Neutrophil (primary cell): Measurements from ENCODE around the gene HAUS3.

Source experiments
- H3K27ac ChIP-seq: fragments of 200-600 bp; sonication (generic); 2 replicates; pipeline ENCODE4 v1.5.1; 2016; ENCODE audit warnings: mild to moderate bottlenecking, moderate library complexity
- H3K27me3 ChIP-seq: fragments of 200-600 bp; sonication (generic); 2 replicates; pipeline ENCODE4 v1.6.0; 2016; ENCODE audit warnings: mild to moderate bottlenecking
- H3K36me3 ChIP-seq: fragments of 200-600 bp; sonication (generic); 2 replicates; pipeline ENCODE4 v1.5.1; 2017
- H3K4me1 ChIP-seq, 2 experiments: fragments of 200-600 bp in 1 of 2; sonication (generic) in 1 of 2; 1 replicate in 1 of 2; 2 replicates in 1 of 2; pipeline versions ENCODE4 v1.5.1 to v1.6.1; 2013 to 2016; ENCODE audit warnings: low read depth in 1 of 2, low read length in 1 of 2, mild to moderate bottlenecking in 1 of 2, moderate library complexity in 1 of 2; ENCODE audit not compliant: control insufficient read depth in 1 of 2, insufficient read depth in 1 of 2
- H3K4me3 ChIP-seq, 2 experiments: fragments of 200-600 bp in 1 of 2; sonication (generic) in 1 of 2; 1 replicate in 1 of 2; 2 replicates in 1 of 2; pipeline ENCODE4 v1.5.1; 2013 to 2016; ENCODE audit warnings: low read depth in 1 of 2, low read length in 1 of 2, mild to moderate bottlenecking in 1 of 2, moderate library complexity in 1 of 2
- H3K9me3 ChIP-seq: fragments of 200-600 bp; sonication (generic); 2 replicates; pipeline ENCODE4 v1.5.1; 2016
- CTCF ChIP-seq: fragments of 200-600 bp; sonication (generic); IDR thresholded peaks from 2 replicates; pipeline ENCODE4 v1.5.1; 2016; ENCODE audit warnings: antibody characterized with exemption

HAUS3 gene

GRCh38 chr4:2249526-2250356, 7.8 kb upstream of the HAUS3 start:
- H3K4me3 ChIP-seq = no peak overlapping the region
- TF ChIP-seq CTCF = no peak
- H3K27ac ChIP-seq = no peak overlapping the region
- no peaks in the 10 kb centered on the region for H3K4me1 ChIP-seq
- no peaks in the 10 kb centered on the region for H3K9me3 ChIP-seq
- no peaks in the 10 kb centered on the region for H3K27me3 ChIP-seq
- peaks cover 80% of the 10 kb centered on the region for H3K36me3 ChIP-seq

- no peak overlapping the region for H3K27ac ChIP-seq
- H3K4me1 ChIP-seq = no peaks in the 10 kb centered on the region
- no peaks in the 10 kb centered on the region for H3K27me3 ChIP-seq
- no peak overlapping the region for H3K4me3 ChIP-seq
- peaks cover 72% of the 10 kb centered on the region for H3K36me3 ChIP-seq
- no peak for TF ChIP-seq CTCF
- H3K9me3 ChIP-seq = no peaks in the 10 kb centered on the region
Measured at GRCh38 chr4:2248821-2249261, 6.9 kb upstream of the HAUS3 start.

- no peaks in the 10 kb centered on the region for H3K9me3 ChIP-seq
- no peaks in the 10 kb centered on the region for H3K27me3 ChIP-seq
- H3K27ac ChIP-seq = no peak overlapping the region
- no peak for TF ChIP-seq CTCF
- H3K36me3 ChIP-seq = peaks cover 66% of the 10 kb centered on the region
- no peaks in the 10 kb centered on the region for H3K4me1 ChIP-seq
- H3K4me3 ChIP-seq = no peak overlapping the region
Measured at GRCh38 chr4:2248044-2248780, 6.3 kb upstream of the HAUS3 start.

- TF ChIP-seq CTCF = no peak
- Histone ChIP-seq H3K4me1 (peaks cover 1 to 2% of the 10 kb centered on the region in 2 experiments), H3K27me3 (no peaks in the 10 kb centered on the region), H3K9me3 (no peaks in the 10 kb centered on the region), H3K36me3 (peaks cover 57% of the 10 kb centered on the region), H3K4me3 (no peak overlapping the region), H3K27ac (no peak overlapping the region)
Measured at GRCh38 chr4:2247128-2248043, 5.5 kb upstream of the HAUS3 start.

GRCh38 chr4:2246384-2247127, 4.6 kb upstream of the HAUS3 start:
- TF ChIP-seq CTCF = no peak
- Histone ChIP-seq H3K27ac (no peak overlapping the region), H3K9me3 (no peaks in the 10 kb centered on the region), H3K4me1 (peaks cover 2 to 6% of the 10 kb centered on the region in 2 experiments), H3K4me3 (no peak overlapping the region), H3K36me3 (peaks cover 49% of the 10 kb centered on the region), H3K27me3 (no peaks in the 10 kb centered on the region)
